GM23338 (cell line): ENCODE data around the gene RILPL1. TPM values are rescaled to one million over a fixed set of nuclear protein-coding genes. Genes with fewer than 3 reads are reported as not detected.

Experiments used
- ATAC-seq: fragments of 200-7000 bp; cut with Tn5 transposase; 3 replicates; pipeline ENCODE4 v1.9.1; 2020
- DNase-seq: peaks from one replicate; pipeline ENCODE4 v3.0.0-alpha.2; 2015; ENCODE audit warnings: low spot score
- H2AFZ ChIP-seq: fragments of 200-600 bp; sonication (generic); 2 replicates; pipeline ENCODE4 v1.8.0; 2016; ENCODE audit warnings: antibody characterized with exemption, mild to moderate bottlenecking, moderate library complexity
- H3F3A ChIP-seq: fragments of 200-600 bp; sonication (generic); replicated peaks from 2 replicates; pipeline ENCODE4 v1.8.0; 2017; ENCODE audit warnings: antibody characterized with exemption, mixed run types, low read depth
- H3K27ac ChIP-seq: fragments of 200-600 bp; sonication (generic); 2 replicates; pipeline ENCODE4 v1.6.1; 2016; ENCODE audit warnings: low read depth
- H3K27me3 ChIP-seq: fragments of 200-600 bp; sonication (generic); 2 replicates; pipeline ENCODE4 v1.8.0; 2016; ENCODE audit warnings: mild to moderate bottlenecking, mixed run types, moderate library complexity; ENCODE audit not compliant: insufficient read depth
- H3K36me3 ChIP-seq: fragments of 200-600 bp; sonication (generic); 2 replicates; pipeline ENCODE4 v1.8.0; 2016; ENCODE audit warnings: mild to moderate bottlenecking; ENCODE audit not compliant: insufficient read depth
- H3K4me1 ChIP-seq: fragments of 200-600 bp; sonication (generic); 2 replicates; pipeline ENCODE4 v1.8.0; 2016; ENCODE audit warnings: mild to moderate bottlenecking, moderate library complexity; ENCODE audit not compliant: insufficient read depth
- H3K4me2 ChIP-seq: fragments of 200-600 bp; sonication (generic); 2 replicates; pipeline ENCODE4 v1.7.1; 2017; ENCODE audit warnings: mixed run types
- H3K4me3 ChIP-seq: fragments of 200-600 bp; sonication (generic); 2 replicates; pipeline ENCODE4 v1.6.1; 2016; ENCODE audit warnings: mixed run types
- H3K79me2 ChIP-seq: fragments of 200-600 bp; sonication (generic); replicated peaks from 2 replicates; pipeline ENCODE4 v1.8.0; 2017; ENCODE audit warnings: mild to moderate bottlenecking; ENCODE audit not compliant: insufficient read depth
- H3K9me2 ChIP-seq: fragments of 200-600 bp; sonication (generic); 2 replicates; pipeline ENCODE4 v1.8.0; 2017; ENCODE audit not compliant: insufficient read depth
- H4K20me1 ChIP-seq: fragments of 200-600 bp; sonication (generic); replicated peaks from 2 replicates; pipeline ENCODE4 v1.8.0; 2017; ENCODE audit warnings: mild to moderate bottlenecking; ENCODE audit not compliant: insufficient read depth
- H3K27ac Mint-ChIP-seq: 2 replicates; pipeline ENCODE4 v1.8.0; 2020; ENCODE audit warnings: inconsistent platforms, mild to moderate bottlenecking, moderate library complexity, mixed read lengths
- H3K27me3 Mint-ChIP-seq: 3 replicates; pipeline ENCODE4 v1.8.0; 2022; ENCODE audit warnings: low read depth, mild to moderate bottlenecking, moderate library complexity, mixed read lengths, inconsistent platforms; ENCODE audit not compliant: insufficient read depth, poor library complexity
- H3K36me3 Mint-ChIP-seq: 3 replicates; pipeline ENCODE4 v1.8.0; 2021; ENCODE audit warnings: low read depth, mild to moderate bottlenecking, inconsistent platforms, moderate library complexity, mixed read lengths
- H3K4me1 Mint-ChIP-seq: 3 replicates; pipeline ENCODE4 v1.8.0; 2020; ENCODE audit warnings: mild to moderate bottlenecking, inconsistent platforms, mixed read lengths
- H3K4me3 Mint-ChIP-seq: 3 replicates; pipeline ENCODE4 v1.8.0; 2021; ENCODE audit warnings: moderate library complexity, mild to moderate bottlenecking, inconsistent platforms, mixed read lengths
- H3K9me3 Mint-ChIP-seq: 3 replicates; pipeline ENCODE4 v1.8.0; 2020; ENCODE audit warnings: moderate library complexity, mild to moderate bottlenecking, inconsistent platforms, mixed read lengths
- CREB1 ChIP-seq: fragments of 250-450 bp; sonication (Bioruptor Pico); IDR thresholded peaks from 2 replicates; pipeline ENCODE4 v1.5.0; 2020; ENCODE audit warnings: low read depth, mild to moderate bottlenecking, moderate library complexity
- CTCF ChIP-seq, 2 experiments: fragments of 200-600 bp in 1 of 2; sonication (generic) in 1 of 2; conservative IDR thresholded peaks; 2 replicates each; pipeline versions ENCODE4 v1.5.1 to v1.6.1; 2016 to 2017; ENCODE audit warnings: antibody characterized with exemption in 2 of 2, low read depth in 2 of 2, mild to moderate bottlenecking in 2 of 2, moderate library complexity in 1 of 2
- EZH2 ChIP-seq: fragments of 200-600 bp; sonication (generic); IDR thresholded peaks from one replicate; pipeline ENCODE4 v1.8.0; 2017; ENCODE audit warnings: antibody characterized with exemption, mild to moderate bottlenecking, low read depth; ENCODE audit not compliant: unreplicated experiment
- JUNB ChIP-seq: IDR thresholded peaks from one replicate; pipeline ENCODE4 v1.6.1; 2016; ENCODE audit warnings: antibody characterized with exemption; ENCODE audit not compliant: unreplicated experiment
- POLR2AphosphoS5 ChIP-seq: IDR thresholded peaks from 2 replicates; pipeline ENCODE4 v1.6.1; 2016; ENCODE audit warnings: antibody characterized with exemption, low read depth
- REST ChIP-seq: IDR thresholded peaks from one replicate; pipeline ENCODE4 v1.6.1; 2018; ENCODE audit warnings: antibody characterized with exemption; ENCODE audit not compliant: unreplicated experiment
- STAT1 ChIP-seq: IDR thresholded peaks from one replicate; pipeline ENCODE4 v1.6.1; 2016; ENCODE audit warnings: antibody characterized with exemption; ENCODE audit not compliant: unreplicated experiment
- ZNF114 ChIP-seq: fragments of 250-450 bp; sonication (Bioruptor Pico); IDR thresholded peaks from 2 replicates; pipeline ENCODE4 v1.5.0; 2020; ENCODE audit warnings: mild to moderate bottlenecking, moderate library complexity
- ZNF462 ChIP-seq: fragments of 250-450 bp; sonication (Bioruptor Pico); IDR thresholded peaks from 2 replicates; pipeline ENCODE4 v1.5.0; 2020; ENCODE audit warnings: mild to moderate bottlenecking, moderate library complexity
- polyA plus RNA-seq: library from polyadenylated mRNA; unstranded; fragments of >200 nt; fragmentation: Nextera tagmentation; extraction: Ambion mirVana; gene quantifications from 2 replicates; pipeline ENCODE4 v1.2.1, GENCODE V29; 2016
- total RNA-seq: library from RNA; depleted of rRNA; stranded (reverse); fragments of >200 nt; shearing (Covaris generic); gene quantifications from 2 replicates; pipeline ENCODE4 v1.2.3, GENCODE V29; 2014

Gene RILPL1
- total and polyA plus RNA-seq, 2 experiments from 2014 or later: 3.9 to 7.9 TPM

- H3F3A ChIP-seq: no peaks in the 10 kb centered on the region
- H3K4me1 Mint-ChIP-seq: peaks cover 8% of the 10 kb centered on the region; the same call in 2 of the 3 replicates
- H2AFZ ChIP-seq: no peak overlapping the region
- no peak overlapping the region for H3K4me3 Mint-ChIP-seq
- H3K36me3 Mint-ChIP-seq: no peaks in the 10 kb centered on the region
- no peaks in the 10 kb centered on the region for H3K79me2 ChIP-seq
- no peaks in the 10 kb centered on the region for H4K20me1 ChIP-seq
- no peak for DNase-seq
- TF ChIP-seq POLR2AphosphoS5: no peak
- TF ChIP-seq CREB1: no peak
- no peak for TF ChIP-seq ZNF462
- TF ChIP-seq JUNB: no peak
- no peak for TF ChIP-seq STAT1
- no peak for TF ChIP-seq CTCF (conservative IDR thresholded peaks at IDR 0.05; ENCODE audit: low read depth in 2 of 2)
- TF ChIP-seq EZH2: no peak
- no peak for TF ChIP-seq REST
- TF ChIP-seq ZNF114 (CRISPR knock-in tag): no peak
- H3K27ac ChIP-seq: no peak overlapping the region
- H3K9me3 Mint-ChIP-seq: no peaks in the 10 kb centered on the region
- H3K4me2 ChIP-seq: no peak overlapping the region
- H3K36me3 ChIP-seq: no peaks in the 10 kb centered on the region
- no peak for ATAC-seq
- H3K27me3 ChIP-seq: peaks cover 3% of the 10 kb centered on the region
- peaks cover 11% of the 10 kb centered on the region for H3K4me1 ChIP-seq
- H3K27ac Mint-ChIP-seq: no peak overlapping the region
- no peaks in the 10 kb centered on the region for H3K9me2 ChIP-seq
- H3K4me3 ChIP-seq: no peak overlapping the region
- peaks cover 9% of the 10 kb centered on the region for H3K27me3 Mint-ChIP-seq
These were observed 90.7 kb downstream of the RILPL1 start for GRCh38 chr12:123442774-123443173.
